Peyer's patch (tissue), 4 donors: ENCODE data around the gene KLHL25. TPM values are rescaled to one million over a fixed set of nuclear protein-coding genes. Genes with fewer than 3 reads are reported as not detected.

Source experiments
- DNase-seq, 3 donors: peaks; one replicate each; pipeline ENCODE4 v3.0.0-alpha.2; 2017 to 2019
- H3K27ac ChIP-seq, 4 donors: fragments of 200-600 bp; sonication (generic); one replicate each; pipeline ENCODE4 v1.5.1; 2016 to 2019
- H3K27me3 ChIP-seq, 2 donors: fragments of 200-600 bp; sonication (generic); one replicate each; pipeline ENCODE4 v1.5.1; 2019
- H3K36me3 ChIP-seq, 3 donors: fragments of 200-600 bp; sonication (generic); one replicate each; pipeline ENCODE4 v1.5.1; 2016 to 2019
- H3K4me1 ChIP-seq, 4 donors: fragments of 200-600 bp; sonication (generic); one replicate each; pipeline ENCODE4 v1.5.1; 2016 to 2019
- H3K4me3 ChIP-seq, 4 donors: fragments of 200-600 bp; sonication (generic); 1 replicate in 3 of 4; 2 replicates in 1 of 4; pipeline ENCODE4 v1.5.1; 2016 to 2019; ENCODE audit warnings: mild to moderate bottlenecking in 1 of 4
- H3K9me3 ChIP-seq, 4 donors: fragments of 200-600 bp; sonication (generic); one replicate each; pipeline ENCODE4 v1.5.1; 2016 to 2019; ENCODE audit warnings: mild to moderate bottlenecking in 1 of 4
- POLR2A ChIP-seq, 2 donors: fragments of 450-650 bp; IDR thresholded peaks; one replicate each; pipeline ENCODE4 v1.5.1; 2017; ENCODE audit warnings: antibody characterized with exemption in 2 of 2, mild to moderate bottlenecking in 2 of 2, moderate library complexity in 2 of 2
- total RNA-seq, 4 donors: library from RNA; depleted of rRNA; stranded (reverse); fragments of >200 nt; gene quantifications; one replicate each; pipeline ENCODE4 v1.1.0, GENCODE V29; 2016
- TF ChIP-seq, protein P1 (sequence below), 6 experiments: fragments of 450-650 bp in 4 of 6; fragments of 200-600 bp in 2 of 6; sonication (generic) in 1 of 6; IDR thresholded peaks; one replicate each; pipeline ENCODE4 v1.5.1; 2017 to 2019; ENCODE audit warnings: antibody characterized with exemption in 6 of 6, mild to moderate bottlenecking in 3 of 6, moderate library complexity in 1 of 6

Gene KLHL25
- total RNA-seq, 4 donors from 2014 or later: 9.9 to 23.6 (median 17.2) TPM

- Histone ChIP-seq H3K4me1 (peaks cover 0 to 14% (median 0%) of the 10 kb centered on the region in 4 donors), H3K4me3 (no peak overlapping the region), H3K36me3 (peaks cover 0 to 32% (median 0%) of the 10 kb centered on the region in 3 donors), H3K27ac (peak overlapping the region in 3 of 4 donors; percentile 54 to 59 (median 55)), H3K27me3 (no peaks in the 10 kb centered on the region), H3K9me3 (no peaks in the 10 kb centered on the region)
- no peak for TF ChIP-seq POLR2A (IDR thresholded peaks at IDR 0.05)
- TF ChIP-seq, protein P1, sequence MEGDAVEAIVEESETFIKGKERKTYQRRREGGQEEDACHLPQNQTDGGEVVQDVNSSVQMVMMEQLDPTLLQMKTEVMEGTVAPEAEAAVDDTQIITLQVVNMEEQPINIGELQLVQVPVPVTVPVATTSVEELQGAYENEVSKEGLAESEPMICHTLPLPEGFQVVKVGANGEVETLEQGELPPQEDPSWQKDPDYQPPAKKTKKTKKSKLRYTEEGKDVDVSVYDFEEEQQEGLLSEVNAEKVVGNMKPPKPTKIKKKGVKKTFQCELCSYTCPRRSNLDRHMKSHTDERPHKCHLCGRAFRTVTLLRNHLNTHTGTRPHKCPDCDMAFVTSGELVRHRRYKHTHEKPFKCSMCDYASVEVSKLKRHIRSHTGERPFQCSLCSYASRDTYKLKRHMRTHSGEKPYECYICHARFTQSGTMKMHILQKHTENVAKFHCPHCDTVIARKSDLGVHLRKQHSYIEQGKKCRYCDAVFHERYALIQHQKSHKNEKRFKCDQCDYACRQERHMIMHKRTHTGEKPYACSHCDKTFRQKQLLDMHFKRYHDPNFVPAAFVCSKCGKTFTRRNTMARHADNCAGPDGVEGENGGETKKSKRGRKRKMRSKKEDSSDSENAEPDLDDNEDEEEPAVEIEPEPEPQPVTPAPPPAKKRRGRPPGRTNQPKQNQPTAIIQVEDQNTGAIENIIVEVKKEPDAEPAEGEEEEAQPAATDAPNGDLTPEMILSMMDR (IDR thresholded peaks at IDR 0.05): no peak
- peak in 2 of 3 donors; percentile 52 to 54 for DNase-seq
These were observed 44.1 kb downstream of the KLHL25 start for GRCh38 chr15:85750319-85751290.

GRCh38 chr15:85749261-85750151 lies 45.2 kb downstream of the KLHL25 start:
- H3K9me3 ChIP-seq: no peaks in the 10 kb centered on the region
- peak overlapping the region in 3 of 4 donors; percentile 54 to 59 (median 55) for H3K27ac ChIP-seq
- DNase-seq: peak in 2 of 3 donors; percentile 48 to 54
- peaks cover 0 to 14% (median 0%) of the 10 kb centered on the region in 4 donors for H3K4me1 ChIP-seq
- H3K4me3 ChIP-seq: no peak overlapping the region
- TF ChIP-seq, protein P1 (IDR thresholded peaks at IDR 0.05): no peak
- no peak for TF ChIP-seq POLR2A (IDR thresholded peaks at IDR 0.05)
- peaks cover 0 to 43% (median 0%) of the 10 kb centered on the region in 3 donors for H3K36me3 ChIP-seq
- H3K27me3 ChIP-seq: no peaks in the 10 kb centered on the region

- no peaks in the 10 kb centered on the region for H3K27me3 ChIP-seq
- DNase-seq: peak in 1 of 3 donors; percentile 45
- no peaks in the 10 kb centered on the region for H3K9me3 ChIP-seq
- TF ChIP-seq, protein P1 (IDR thresholded peaks at IDR 0.05): no peak
- peak overlapping the region in 1 of 4 donors; percentile 54 for H3K27ac ChIP-seq
- peaks cover 0 to 51% (median 0%) of the 10 kb centered on the region in 3 donors for H3K36me3 ChIP-seq
- peaks cover 0 to 14% (median 0%) of the 10 kb centered on the region in 4 donors for H3K4me1 ChIP-seq
- H3K4me3 ChIP-seq: no peak overlapping the region
These were observed 46.0 kb downstream of the KLHL25 start for GRCh38 chr15:85748729-85749128.

DNA sequence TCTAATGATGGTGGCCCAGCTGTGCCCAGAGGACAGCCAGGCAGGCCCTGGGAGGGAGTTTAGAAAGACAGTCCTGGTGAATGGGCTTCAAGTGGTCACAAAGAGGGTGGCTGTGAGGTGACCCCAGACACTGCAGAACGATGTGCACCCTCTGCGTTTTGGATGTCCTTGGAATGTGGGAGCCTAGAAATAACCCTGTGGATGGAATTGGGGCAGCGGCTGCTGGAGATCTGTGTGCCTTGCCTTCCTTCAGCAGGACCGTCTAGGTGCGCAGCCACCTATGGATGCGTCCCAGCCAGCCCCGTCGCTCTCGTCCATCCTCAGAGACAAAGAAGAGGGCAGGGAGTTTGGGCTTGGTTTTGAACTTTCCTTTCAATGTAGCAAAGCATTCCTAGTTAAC lies 46.5 kb downstream of the KLHL25 start:
- H3K27ac ChIP-seq: no peak overlapping the region
- H3K27me3 ChIP-seq: no peaks in the 10 kb centered on the region
- H3K4me3 ChIP-seq: no peak overlapping the region
- no peaks in the 10 kb centered on the region for H3K9me3 ChIP-seq
- H3K4me1 ChIP-seq: peaks cover 0 to 14% (median 0%) of the 10 kb centered on the region in 4 donors
- no peak for TF ChIP-seq POLR2A (IDR thresholded peaks at IDR 0.05)
- TF ChIP-seq, protein P1 (IDR thresholded peaks at IDR 0.05): no peak
- DNase-seq: peak in 1 of 3 donors; percentile 39
- peaks cover 0 to 56% (median 0%) of the 10 kb centered on the region in 3 donors for H3K36me3 ChIP-seq

GRCh38 chr15:85746641-85747040 lies 48.1 kb downstream of the KLHL25 start:
- no peak for TF ChIP-seq POLR2A (IDR thresholded peaks at IDR 0.05)
- TF ChIP-seq, protein P1 (IDR thresholded peaks at IDR 0.05): no peak
- no peaks in the 10 kb centered on the region for H3K9me3 ChIP-seq
- no peak overlapping the region for H3K27ac ChIP-seq
- peaks cover 0 to 71% (median 0%) of the 10 kb centered on the region in 3 donors for H3K36me3 ChIP-seq
- no peak overlapping the region for H3K4me3 ChIP-seq
- no peaks in the 10 kb centered on the region for H3K27me3 ChIP-seq
- H3K4me1 ChIP-seq: peaks cover 0 to 13% (median 0%) of the 10 kb centered on the region in 4 donors
- DNase-seq: no peak
